Lower leg skin (tissue), 3 donors: Measurements from ENCODE around the gene CFAP73.

Source experiments
- CTCF ChIP-seq, 3 donors: fragments of 450-650 bp; IDR thresholded peaks; one replicate each; pipeline ENCODE4 v1.5.1; 2016; ENCODE audit warnings: antibody characterized with exemption in 3 of 3, mild to moderate bottlenecking in 3 of 3, moderate library complexity in 2 of 3
- POLR2A ChIP-seq, 2 donors: fragments of 450-650 bp; IDR thresholded peaks; one replicate each; pipeline ENCODE4 v1.6.1; 2016 to 2017; ENCODE audit warnings: antibody characterized with exemption in 2 of 2, mild to moderate bottlenecking in 1 of 2, moderate library complexity in 1 of 2

GRCh38 chr12:113169697-113170096, 20.2 kb downstream of the CFAP73 start:
- no peak for TF ChIP-seq CTCF (IDR thresholded peaks at IDR 0.05)
- TF ChIP-seq POLR2A (IDR thresholded peaks at IDR 0.05): no peak
